Measurements from ENCODE around the gene IGSF3.
A peak's percentile ranks its signal among the peaks of the same experiment; 100 is the strongest.

Gene IGSF3

DNA sequence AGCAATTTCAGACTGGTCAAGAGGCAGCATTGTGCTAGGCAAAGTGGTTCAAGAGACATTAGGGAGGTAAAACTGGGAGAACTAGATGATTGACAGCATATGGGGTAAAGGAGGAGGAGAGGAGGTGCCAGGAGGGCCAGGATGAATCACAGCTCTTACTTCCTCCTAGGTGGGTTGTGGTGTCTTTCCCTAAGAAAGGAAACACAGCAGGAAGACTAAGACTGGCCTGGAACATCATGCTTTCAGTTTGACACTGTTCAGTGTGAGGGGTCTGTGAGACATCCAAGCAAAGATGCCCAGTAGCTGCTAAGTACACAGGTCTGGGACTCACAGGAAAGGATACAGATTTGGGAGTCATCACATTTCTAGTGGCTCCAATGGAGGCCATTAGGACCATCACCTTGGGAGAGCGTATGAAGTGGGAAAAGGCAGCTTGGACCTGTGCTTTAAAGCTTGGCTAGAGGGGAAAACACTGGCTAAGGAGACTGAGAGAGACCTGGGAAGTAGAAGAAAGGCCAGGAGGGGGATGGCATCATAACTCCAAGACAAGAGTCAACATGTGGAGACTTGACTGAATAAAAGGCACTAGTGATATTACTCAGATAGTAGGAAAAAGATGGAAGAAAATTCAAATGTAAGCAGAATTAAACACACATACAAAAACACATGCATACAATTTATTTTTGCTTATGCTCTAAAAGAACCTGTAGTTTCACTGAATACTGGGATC, 114.0 kb downstream of the IGSF3 start:
- DNase-seq: no peak

DNA sequence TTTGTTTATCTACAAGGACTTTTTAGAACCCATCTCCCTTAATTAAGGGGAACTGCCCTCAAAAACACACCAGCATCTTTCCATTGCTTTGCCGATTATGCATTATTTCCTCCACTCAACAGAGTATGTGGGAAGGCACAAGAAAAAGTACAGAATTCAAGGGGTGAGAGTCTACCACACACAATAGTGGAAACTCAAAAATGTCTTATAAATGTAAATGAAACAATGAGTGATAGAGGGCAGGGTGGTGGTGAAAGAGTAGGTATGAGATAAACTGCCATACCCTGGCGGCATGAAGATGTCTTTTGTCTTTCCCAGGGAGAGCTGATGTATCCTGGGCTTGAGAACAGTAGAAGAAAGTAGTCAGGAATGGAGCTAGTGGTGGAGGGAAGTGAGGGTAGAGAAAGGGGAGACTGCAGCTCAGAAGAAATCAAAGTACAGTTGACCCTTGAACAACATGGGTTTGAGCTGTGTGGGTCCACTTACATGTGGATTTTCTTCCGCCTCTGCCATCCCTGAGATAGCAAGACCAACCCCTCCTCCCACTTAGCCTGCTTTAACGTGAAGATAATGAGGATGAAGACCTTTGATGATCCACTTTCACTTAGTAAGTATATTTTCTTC, 121.1 kb downstream of the IGSF3 start:
- no peak for DNase-seq

DNA sequence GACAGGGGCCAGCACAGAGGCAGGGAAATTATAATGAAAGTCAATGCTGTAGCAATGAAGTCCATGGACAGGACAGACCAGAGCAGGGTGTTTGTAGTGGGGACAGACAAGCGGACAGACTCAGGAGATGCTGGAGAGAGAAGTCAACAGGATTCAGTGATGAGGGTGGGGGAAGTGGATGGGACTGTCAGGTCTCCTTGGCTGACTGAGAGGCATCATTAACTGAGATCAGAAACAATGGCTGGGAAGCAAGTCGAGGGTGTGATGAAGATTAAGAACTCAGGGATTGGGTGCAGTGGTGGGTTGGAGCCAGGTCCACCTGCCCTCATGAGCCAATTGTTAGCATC, 122.2 kb downstream of the IGSF3 start:
- no peak for DNase-seq

DNA sequence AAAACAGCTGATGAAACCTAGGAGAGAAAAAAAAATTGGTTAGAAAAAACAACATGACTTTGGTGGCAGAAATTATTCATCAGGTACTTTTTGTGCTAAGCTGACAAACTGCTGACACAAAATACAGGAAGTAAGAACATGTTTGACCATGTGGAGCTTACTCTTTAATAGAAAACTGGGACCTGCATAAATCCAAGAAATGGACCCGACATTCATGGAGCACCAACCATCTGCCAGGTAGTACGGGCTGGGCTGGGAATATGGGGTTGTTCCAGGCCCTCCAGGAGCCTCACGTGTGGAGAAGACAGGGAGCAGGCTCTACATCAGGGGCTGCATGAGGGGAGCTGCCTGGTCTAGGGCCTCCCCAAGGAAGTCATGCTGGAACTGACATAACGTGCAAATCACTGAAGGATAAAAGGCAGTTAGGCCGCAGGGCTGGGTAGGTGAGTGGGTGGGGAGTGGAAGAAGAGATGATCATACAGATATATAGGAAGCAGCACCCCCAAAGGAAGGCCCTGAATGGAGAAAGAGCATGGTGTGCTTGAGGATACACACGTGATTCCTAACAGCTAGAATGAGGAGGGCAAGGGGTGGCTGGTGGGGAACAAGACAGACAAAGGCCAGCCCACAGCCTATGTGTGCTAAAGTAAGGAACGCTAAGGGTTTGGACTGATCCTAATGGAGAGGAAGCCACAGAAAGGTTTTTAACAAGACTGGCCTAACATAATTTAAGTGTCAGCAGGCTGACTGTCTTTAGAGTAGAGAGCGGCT, 122.8 kb downstream of the IGSF3 start:
- DNase-seq: no peak

DNA sequence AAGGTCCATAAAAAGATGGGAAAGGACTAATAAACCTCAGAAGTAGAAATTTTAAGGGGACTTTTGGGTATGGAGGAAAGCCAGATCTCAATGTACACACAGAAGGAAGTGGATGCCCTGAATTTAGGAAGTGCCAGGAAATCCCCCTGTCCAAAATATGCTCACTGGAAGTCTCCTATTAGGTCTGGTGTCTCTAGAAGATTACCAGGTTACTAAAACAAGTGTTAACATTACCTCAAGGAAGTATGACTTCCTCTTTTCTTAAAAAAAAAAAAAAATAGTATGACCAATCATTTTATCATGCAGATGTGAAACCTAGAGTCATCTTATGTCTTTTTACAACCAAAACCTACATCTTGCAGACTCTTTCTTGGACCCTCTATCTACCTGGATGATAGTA, 127.4 kb downstream of the IGSF3 start:
- no peak for DNase-seq

DNA sequence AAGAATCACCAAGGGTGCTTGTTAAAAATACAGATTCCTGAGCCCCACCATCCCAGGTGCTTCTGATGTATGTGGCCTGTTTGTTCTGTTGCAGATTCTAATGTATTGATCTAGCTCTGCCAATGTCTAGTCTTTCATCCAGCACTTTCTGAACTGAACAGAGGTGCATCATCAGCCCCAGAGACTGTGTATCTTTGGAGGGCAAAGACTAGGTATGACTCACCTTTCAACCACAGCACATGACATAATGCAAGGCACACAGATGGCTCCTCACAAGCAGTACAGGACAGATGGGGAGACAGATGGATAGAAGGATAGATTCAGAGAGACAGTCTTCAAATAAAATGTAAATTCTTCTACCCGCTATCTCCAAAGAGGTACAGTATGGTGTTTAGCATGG, 129.0 kb downstream of the IGSF3 start:
- DNase-seq: peak in 1 of 2 experiments; percentile 49

DNA sequence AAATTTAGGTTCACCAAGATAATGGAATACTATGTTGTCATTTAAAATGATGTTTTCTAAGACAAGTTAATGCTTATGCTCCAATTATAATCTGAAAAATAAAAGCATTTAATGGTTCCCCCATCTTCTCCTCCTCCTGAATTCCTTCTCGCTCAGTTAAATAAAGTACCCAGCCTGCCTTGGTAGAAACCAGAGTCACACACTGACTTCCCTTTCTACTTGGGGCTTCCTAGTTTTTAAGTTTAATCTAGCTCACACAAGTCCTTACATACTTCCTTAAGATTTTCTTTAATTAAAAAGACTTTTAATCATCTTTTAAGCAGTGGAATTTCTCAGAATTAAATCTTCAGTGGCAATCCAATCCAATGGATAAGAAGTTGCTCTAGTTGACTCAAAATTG, 129.6 kb downstream of the IGSF3 start:
- no peak for DNase-seq

DNA sequence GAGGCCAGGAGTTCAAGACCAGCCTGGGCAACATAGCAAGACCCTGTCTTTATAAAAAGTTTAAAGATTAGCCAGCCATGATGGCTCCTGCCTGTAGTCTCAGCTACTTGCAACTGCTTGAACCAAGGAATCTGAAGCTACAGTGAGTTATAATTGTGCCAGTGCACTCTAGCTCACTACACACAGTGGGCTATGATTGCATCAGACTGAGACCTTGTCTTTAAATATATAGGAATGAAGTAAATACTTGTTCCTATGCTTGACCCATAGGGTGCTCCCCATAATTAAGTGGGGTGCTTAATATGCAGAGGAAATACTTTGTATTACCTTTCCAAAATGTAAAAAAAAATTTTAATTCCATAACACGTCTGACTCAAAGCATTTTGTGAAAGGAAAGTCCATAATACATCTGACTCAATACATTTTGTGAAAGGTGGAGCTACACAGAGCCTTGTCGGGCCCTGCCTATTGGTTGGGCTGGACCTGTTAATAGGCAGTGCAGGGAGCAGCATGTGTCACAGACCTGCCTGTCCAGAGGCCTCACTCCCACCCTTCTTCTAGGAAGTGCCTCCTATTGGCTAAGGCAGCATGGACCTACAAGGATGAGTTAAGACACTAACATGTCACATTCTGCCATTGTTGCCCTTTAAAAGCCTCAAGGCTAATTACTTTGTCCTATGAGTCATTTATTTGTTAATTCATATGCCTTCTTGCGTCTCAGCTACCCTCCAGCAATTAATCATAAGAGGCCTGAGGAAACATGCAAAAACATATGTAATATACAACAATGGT, 130.3 kb downstream of the IGSF3 start:
- no peak for DNase-seq

DNA sequence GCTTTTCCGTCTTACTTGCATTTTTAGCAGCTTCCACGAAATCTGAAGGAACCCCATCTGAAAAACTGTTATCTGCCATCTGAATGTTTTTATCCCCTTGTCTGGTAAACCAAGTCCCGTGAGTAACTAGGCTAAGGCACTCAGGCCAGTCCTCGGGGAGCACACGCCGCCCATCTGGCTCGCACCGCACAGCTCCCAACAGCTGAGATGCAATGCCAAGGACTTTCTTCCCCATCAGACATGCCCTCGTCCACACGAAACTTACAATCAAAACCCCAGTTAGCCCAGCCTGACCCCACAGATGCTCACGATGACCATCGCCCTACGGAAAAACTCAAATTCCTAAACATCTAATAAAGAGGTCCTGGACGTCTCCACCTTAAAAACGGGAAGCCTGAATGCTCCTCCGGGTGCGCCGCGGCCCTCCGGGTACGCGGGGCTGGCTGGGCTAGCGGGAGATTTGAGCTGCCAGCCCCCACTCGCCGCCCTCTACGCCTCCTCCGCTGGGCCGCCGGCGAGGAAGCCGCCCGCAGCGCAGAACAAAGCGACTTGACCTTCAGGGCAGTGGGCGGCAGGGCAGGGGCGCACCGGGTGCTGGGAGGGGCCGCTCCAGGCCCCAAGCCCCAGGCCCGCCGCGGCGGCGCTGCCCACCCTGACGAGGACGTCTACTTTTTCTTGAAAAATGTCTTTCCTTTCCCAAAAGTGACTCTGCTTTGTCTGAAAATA, 133.4 kb downstream of the IGSF3 start:
- no peak for DNase-seq

DNA sequence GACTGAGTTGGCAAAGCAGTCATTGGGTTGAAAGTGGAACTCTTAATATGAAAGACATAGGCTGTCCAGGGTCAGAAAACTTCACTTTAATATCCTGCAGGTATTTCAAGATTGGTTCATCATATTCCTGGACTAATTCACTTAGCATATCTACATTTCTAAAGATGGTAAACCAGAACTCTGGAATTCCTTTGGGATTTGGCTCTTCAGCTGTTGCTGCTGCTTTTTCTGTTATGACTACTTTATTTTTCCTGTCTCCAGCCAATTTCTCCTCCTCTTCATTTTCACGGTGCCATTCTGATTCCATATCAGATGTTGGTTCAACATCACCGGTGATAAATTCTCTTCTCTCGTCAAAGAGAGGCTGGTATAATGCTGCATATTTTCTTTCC, 134.1 kb downstream of the IGSF3 start:
- no peak for DNase-seq

DNA sequence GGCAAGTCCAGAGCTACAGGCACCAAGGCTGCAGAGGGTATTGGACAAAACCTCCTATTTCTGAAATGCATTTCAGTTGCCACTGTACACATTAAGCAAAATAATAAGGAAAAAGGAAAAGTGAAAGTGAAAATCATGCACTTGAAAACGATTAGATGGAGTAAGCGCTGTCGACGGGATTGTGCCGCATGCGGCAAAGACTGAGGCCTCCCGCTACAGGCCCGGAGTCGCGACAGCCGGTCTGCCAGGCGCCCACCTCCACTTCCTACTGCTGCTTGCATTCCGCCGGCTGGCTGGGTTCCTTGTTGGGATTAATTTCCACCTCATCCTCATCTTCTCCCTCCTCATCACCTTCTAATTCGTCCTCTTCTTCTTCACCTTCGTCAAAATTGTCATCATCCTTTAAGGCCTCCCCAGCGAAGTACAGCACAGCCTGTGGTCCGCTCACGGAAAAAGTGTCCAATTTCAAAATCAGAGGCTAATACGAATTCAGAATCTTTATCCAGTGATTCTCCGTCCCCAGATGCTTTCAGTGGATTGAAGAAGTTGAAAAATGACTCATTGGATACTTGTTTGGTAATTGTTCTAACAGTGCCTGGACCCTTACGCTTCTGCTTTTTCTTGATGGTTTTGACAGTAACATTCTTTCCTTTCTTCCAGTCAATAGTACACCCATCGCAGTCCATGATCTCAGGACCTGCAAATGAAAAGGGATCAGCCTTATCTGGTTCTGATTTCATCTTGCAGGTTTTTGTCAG, 134.7 kb downstream of the IGSF3 start:
- no peak for DNase-seq

DNA sequence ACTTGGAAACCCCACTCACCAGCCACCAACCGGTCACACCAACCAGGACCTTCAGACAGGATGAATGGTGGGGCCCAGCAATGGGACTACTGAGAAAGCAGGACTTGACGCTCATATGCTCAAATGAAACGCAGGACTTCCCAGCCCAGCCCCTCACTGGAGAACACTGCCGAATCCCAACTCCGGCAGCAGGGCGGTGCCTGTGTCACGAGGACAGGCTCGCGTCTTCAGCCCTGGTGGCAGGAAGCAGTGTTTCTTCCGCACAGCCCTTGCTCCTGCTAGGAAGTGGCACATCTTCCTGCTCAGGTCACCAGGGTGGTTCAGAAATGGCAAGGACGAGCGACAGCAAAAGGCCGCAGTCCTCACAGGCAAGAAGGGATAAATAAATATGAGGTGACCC, 135.6 kb downstream of the IGSF3 start:
- DNase-seq: no peak

DNA sequence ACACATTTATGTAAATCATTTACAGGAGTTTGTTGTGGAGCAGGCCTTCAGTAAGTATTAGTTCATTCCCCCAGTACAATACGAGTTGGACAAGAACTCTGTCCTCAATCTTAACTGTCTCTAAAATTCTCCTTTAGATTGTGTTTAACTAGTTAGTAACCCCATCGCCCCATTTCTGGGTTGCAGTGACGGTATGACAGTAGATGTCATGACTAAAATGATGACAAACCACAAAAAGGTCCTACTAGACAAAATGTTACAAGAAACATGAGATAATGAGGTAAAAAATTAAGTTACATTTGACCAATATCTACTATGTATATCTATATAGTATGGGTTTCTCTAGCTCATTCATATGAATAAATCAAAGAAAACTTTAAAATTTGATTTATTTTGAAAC, 137.9 kb downstream of the IGSF3 start:
- DNase-seq: no peak

DNA sequence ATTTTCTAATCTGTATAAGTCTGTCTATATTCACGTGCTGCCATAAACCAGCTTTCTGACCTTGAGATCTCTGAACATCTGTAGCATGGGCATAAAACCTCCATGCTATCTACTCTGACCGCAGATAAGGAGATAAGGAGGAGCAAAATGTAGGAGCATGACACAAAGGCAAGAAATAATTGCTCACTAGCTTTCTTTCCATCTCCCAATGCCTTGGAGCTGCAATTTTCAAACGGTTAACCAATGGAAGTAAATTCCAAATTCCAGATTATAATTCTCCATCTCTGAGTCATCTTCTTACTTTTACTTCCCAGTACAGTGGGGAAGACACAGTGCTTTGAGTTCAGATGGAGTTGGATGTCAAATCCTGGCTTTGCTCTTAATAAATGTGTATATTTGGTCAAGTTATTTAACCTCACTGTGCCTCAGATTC, 138.3 kb downstream of the IGSF3 start:
- no peak for DNase-seq

DNA sequence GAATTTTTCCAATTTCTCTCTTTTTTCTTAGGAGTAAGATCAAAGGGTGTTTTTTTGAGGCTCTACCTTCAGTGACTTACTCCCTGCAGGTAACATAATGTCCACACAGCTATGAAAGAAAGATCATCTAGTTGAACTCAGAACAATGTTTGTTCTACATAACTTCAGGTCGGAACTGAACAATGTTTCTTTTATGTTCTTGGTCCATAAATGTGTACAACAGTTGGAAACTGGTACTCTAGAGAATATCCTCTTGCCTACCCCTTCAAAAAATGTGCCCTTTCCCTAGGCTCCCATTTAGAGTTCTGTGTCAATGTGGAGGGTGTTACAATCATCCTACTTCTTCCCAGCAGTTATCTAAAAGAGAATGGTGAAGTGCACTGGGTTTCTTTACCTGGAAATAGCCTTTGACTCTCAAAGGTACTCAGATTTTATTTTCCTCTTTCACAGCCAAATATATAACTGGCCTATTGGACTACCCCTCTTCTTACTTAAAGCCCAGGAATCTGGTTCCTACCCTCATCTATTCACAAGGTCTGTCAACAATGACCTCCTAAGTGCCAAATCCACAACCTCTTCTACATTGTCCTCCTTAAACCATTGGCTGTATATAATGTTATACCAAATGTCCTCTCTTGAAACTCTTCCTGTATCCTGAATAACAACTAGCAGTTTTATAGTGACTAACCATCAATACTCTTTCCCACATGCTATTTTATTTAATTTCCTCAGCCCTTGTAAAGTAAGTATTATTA, 139.0 kb downstream of the IGSF3 start:
- no peak for DNase-seq

DNA sequence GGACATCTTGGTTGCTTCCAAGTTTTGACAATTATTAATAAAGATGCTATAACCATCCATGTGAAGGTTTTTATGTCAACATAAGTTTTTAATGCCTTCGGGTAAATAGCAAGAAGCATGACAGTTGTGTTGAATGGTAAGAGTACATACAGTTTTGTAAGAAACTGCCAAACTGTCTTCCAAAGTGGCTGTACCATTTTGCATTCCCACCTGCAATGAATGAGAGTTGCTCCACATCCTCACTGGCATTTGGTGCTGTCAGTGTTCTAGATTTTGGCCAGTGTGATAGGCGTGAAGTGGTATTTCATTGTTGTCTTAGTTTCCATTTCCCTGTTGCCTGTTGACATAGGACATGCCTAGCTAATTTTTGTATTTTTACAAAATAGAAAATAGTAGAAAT, 142.1 kb downstream of the IGSF3 start:
- DNase-seq: no peak
